ENCODE data around the gene TRIM40.

- TF ChIP-seq POLR2A (IDR thresholded peaks at IDR 0.05; ENCODE audit: borderline replicate concordance, extremely low read depth, insufficient read depth, insufficient read length) (no peak), CTCF (IDR thresholded peaks at IDR 0.05 in 2 of 3, conservative IDR thresholded peaks at IDR 0.05 in 1 of 3; ENCODE audit: borderline replicate concordance in 1 of 3, insufficient read depth in 1 of 3, low read depth in 2 of 3, low read length in 2 of 3) (no peak), POLR2AphosphoS5 (IDR thresholded peaks at IDR 0.05; ENCODE audit: low read depth, low read length) (no peak)
These were observed 31.2 kb downstream of the TRIM40 start for GRCh38 chr6:30167101-30167500.

Measured in HCT116 (cell line).